Caco-2 (cell line): ENCODE results near the gene RTTN. TPM values are rescaled to one million over a fixed set of nuclear protein-coding genes. Genes with fewer than 3 reads are reported as not detected.

Source experiments
- BruUV-seq: library from RNA; stranded (reverse); fragments of 400-500 nt; replicated peaks from 2 replicates; lab custom pipeline; 2021; lab: Mats Ljungman, UMichigan
- CTCF ChIA-PET: fragments of 300-600 bp; sonication (Branson Sonifier 250); formaldehyde crosslinking; loops from one replicate; lab custom pipeline; 2022; ENCODE audit warnings: antibody characterized with exemption; lab: Charles Lee
- POLR2A ChIA-PET: fragments of 300-600 bp; sonication (Branson Sonifier 250); formaldehyde crosslinking; loops from one replicate; lab custom pipeline; 2022; ENCODE audit warnings: antibody characterized with exemption; lab: Charles Lee
- DNase-seq, 2 experiments: peaks; one replicate each; pipeline versions ENCODE4 v3.0.0 to v3.0.0-alpha.2; 2020 to 2022
- H3K27me3 ChIP-seq: replicated peaks from 2 replicates; pipeline ENCODE4 v1.6.0; 2011; ENCODE audit warnings: low read length; ENCODE audit not compliant: control insufficient read depth, insufficient read depth
- H3K36me3 ChIP-seq: 2 replicates; pipeline ENCODE4 v1.5.1; 2011; ENCODE audit warnings: low read length; ENCODE audit not compliant: control insufficient read depth, insufficient read depth
- H3K4me1 ChIP-seq: fragments of 250-450 bp; sonication (Bioruptor Pico); 2 replicates; pipeline ENCODE4 v1.5.1; 2020; ENCODE audit warnings: mild to moderate bottlenecking
- H3K4me3 ChIP-seq: 2 replicates; pipeline ENCODE4 v1.5.1; 2011; ENCODE audit warnings: low read depth, mild to moderate bottlenecking, control low read depth, low read length
- H3K9me3 ChIP-seq: fragments of 250-450 bp; sonication (Bioruptor Pico); 2 replicates; pipeline ENCODE4 v1.5.1; 2020; ENCODE audit warnings: mild to moderate bottlenecking, moderate library complexity
- H3K27ac Mint-ChIP-seq: one replicate; pipeline ENCODE4 v1.8.0; 2022; ENCODE audit warnings: mixed read lengths; ENCODE audit not compliant: unreplicated experiment
- H3K27me3 Mint-ChIP-seq: one replicate; pipeline ENCODE4 v1.8.0; 2022; ENCODE audit warnings: mixed read lengths; ENCODE audit not compliant: insufficient read depth, unreplicated experiment
- H3K36me3 Mint-ChIP-seq: one replicate; pipeline ENCODE4 v1.8.0; 2022; ENCODE audit warnings: mild to moderate bottlenecking, mixed read lengths; ENCODE audit not compliant: insufficient read depth, unreplicated experiment
- H3K4me1 Mint-ChIP-seq: one replicate; pipeline ENCODE4 v1.8.0; 2022; ENCODE audit warnings: low read depth, mixed read lengths; ENCODE audit not compliant: unreplicated experiment
- H3K4me3 Mint-ChIP-seq: one replicate; pipeline ENCODE4 v1.8.0; 2022; ENCODE audit warnings: mild to moderate bottlenecking, moderate library complexity, mixed read lengths; ENCODE audit not compliant: unreplicated experiment
- H3K9me3 Mint-ChIP-seq: one replicate; pipeline ENCODE4 v1.8.0; 2022; ENCODE audit warnings: mixed read lengths; ENCODE audit not compliant: unreplicated experiment
- intact Hi-C: fragments of 100-400 bp; cut with micrococcal nuclease; formaldehyde crosslinking; loops from one replicate; pipeline ENCODE4 v1.10.0; 2022; ENCODE audit not compliant: unreplicated experiment
- total RNA-seq: library from RNA; stranded (reverse); gene quantifications from 2 replicates; pipeline ENCODE4 v1.2.3, GENCODE V29; 2022
- TF ChIP-seq, protein P1 (sequence below), 2 experiments: fragments of 200-600 bp in 1 of 2; IDR thresholded peaks; 1 replicate in 1 of 2; 2 replicates in 1 of 2; pipeline versions ENCODE4 v1.5.1 to v1.8.0; 2011 to 2022; ENCODE audit warnings: antibody characterized with exemption in 1 of 2, control low read depth in 1 of 2, inconsistent platforms in 1 of 2, low read depth in 1 of 2, low read length in 1 of 2, mild to moderate bottlenecking in 1 of 2, moderate library complexity in 1 of 2; ENCODE audit not compliant: insufficient read depth in 1 of 2, severe bottlenecking in 1 of 2, unreplicated experiment in 1 of 2

RTTN gene
- total RNA-seq, 1 experiment from 2014 or later: 14.6 TPM

- CTCF ChIA-PET: no interaction called here
Measured at GRCh38 chr18:70058916-70059315, 146.6 kb downstream of the RTTN start.

DNA sequence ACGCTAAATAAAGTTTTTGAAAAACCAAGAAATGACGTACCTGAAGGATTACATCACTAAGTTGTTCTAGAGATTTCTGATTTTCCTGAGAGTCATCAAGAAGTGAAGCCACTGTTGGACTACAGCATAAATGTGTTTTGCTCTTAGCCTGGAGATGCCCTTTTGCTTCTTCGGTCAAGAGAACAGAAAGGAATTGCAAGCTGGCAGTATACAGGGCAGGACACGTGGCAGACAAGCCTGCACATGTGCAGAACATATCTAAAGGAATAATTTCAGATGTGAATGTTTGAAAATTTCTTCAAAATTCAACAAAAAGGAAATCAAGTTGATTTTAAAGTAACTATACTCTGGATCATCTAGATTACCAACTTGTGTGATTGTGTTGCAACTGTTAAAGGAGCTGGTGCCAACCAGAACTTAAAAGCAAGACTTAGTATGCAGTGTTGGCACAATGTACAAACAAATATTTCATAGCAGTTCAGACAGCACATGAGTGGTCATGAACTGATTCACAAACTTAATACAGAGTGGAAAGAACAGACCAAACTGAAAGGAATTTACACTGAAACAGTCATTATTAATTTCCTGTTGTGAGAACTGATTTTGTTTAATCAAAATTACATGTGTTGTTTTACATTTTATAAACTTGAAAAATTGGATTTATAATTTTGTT, 157.4 kb downstream of the RTTN start:
- Histone ChIP-seq H3K27me3 (no peaks in the 10 kb centered on the region), H3K9me3 (no peaks in the 10 kb centered on the region), H3K4me1 (no peaks in the 10 kb centered on the region), H3K36me3 (no peaks in the 10 kb centered on the region), H3K4me3 (no peak overlapping the region)
- intact Hi-C loops: no loop called here
- POLR2A ChIA-PET: no interaction called here
- CTCF ChIA-PET: no interaction called here
- no peaks in the 10 kb centered on the region for H3K27me3 Mint-ChIP-seq
- no peak for DNase-seq
- no peaks in the 10 kb centered on the region for H3K4me1 Mint-ChIP-seq
- no TSS peak for BruUV-seq
- H3K4me3 Mint-ChIP-seq: no peak overlapping the region
- no peaks in the 10 kb centered on the region for H3K36me3 Mint-ChIP-seq
- H3K9me3 Mint-ChIP-seq: no peaks in the 10 kb centered on the region
- H3K27ac Mint-ChIP-seq: no peak overlapping the region
- TF ChIP-seq, protein P1, sequence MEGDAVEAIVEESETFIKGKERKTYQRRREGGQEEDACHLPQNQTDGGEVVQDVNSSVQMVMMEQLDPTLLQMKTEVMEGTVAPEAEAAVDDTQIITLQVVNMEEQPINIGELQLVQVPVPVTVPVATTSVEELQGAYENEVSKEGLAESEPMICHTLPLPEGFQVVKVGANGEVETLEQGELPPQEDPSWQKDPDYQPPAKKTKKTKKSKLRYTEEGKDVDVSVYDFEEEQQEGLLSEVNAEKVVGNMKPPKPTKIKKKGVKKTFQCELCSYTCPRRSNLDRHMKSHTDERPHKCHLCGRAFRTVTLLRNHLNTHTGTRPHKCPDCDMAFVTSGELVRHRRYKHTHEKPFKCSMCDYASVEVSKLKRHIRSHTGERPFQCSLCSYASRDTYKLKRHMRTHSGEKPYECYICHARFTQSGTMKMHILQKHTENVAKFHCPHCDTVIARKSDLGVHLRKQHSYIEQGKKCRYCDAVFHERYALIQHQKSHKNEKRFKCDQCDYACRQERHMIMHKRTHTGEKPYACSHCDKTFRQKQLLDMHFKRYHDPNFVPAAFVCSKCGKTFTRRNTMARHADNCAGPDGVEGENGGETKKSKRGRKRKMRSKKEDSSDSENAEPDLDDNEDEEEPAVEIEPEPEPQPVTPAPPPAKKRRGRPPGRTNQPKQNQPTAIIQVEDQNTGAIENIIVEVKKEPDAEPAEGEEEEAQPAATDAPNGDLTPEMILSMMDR (IDR thresholded peaks at IDR 0.05; ENCODE audit: insufficient read depth in 1 of 2, low read depth in 1 of 2, low read length in 1 of 2, severe bottlenecking in 1 of 2, unreplicated experiment in 1 of 2): no peak

More at GRCh38 chr18:70058916-70059315, 146.6 kb downstream of the RTTN start:
- Mint-ChIP-seq H3K27me3 (no peaks in the 10 kb centered on the region), H3K27ac (no peak overlapping the region), H3K4me1 (no peaks in the 10 kb centered on the region), H3K36me3 (peaks cover 5% of the 10 kb centered on the region), H3K9me3 (no peaks in the 10 kb centered on the region), H3K4me3 (no peak overlapping the region)
- Histone ChIP-seq H3K36me3 (no peaks in the 10 kb centered on the region), H3K27me3 (no peaks in the 10 kb centered on the region), H3K4me1 (no peaks in the 10 kb centered on the region), H3K4me3 (no peak overlapping the region), H3K9me3 (no peaks in the 10 kb centered on the region)
- no peak for DNase-seq
- intact Hi-C loops: no loop called here
- POLR2A ChIA-PET: no interaction called here
- BruUV-seq: no TSS peak
- TF ChIP-seq, protein P1 (IDR thresholded peaks at IDR 0.05; ENCODE audit: insufficient read depth in 1 of 2, low read depth in 1 of 2, low read length in 1 of 2, severe bottlenecking in 1 of 2, unreplicated experiment in 1 of 2): no peak

- Histone ChIP-seq H3K4me3 (no peak overlapping the region), H3K36me3 (no peaks in the 10 kb centered on the region), H3K9me3 (no peaks in the 10 kb centered on the region), H3K4me1 (no peaks in the 10 kb centered on the region), H3K27me3 (no peaks in the 10 kb centered on the region)
- ChIA-PET POLR2A (no interaction called here), CTCF (no interaction called here)
- Mint-ChIP-seq H3K27me3 (no peaks in the 10 kb centered on the region), H3K4me3 (no peak overlapping the region), H3K4me1 (no peaks in the 10 kb centered on the region), H3K9me3 (no peaks in the 10 kb centered on the region), H3K36me3 (no peaks in the 10 kb centered on the region), H3K27ac (no peak overlapping the region)
- DNase-seq: no peak
- intact Hi-C loops: no loop called here
- no TSS peak for BruUV-seq
- TF ChIP-seq, protein P1 (IDR thresholded peaks at IDR 0.05; ENCODE audit: insufficient read depth in 1 of 2, low read depth in 1 of 2, low read length in 1 of 2, severe bottlenecking in 1 of 2, unreplicated experiment in 1 of 2): no peak
Measured at GRCh38 chr18:70046796-70047195, 158.7 kb downstream of the RTTN start.
